ENCODE results near the gene NCOA3.
"Not testable (repeated sequence)": the region's sequence is repeated elsewhere in the genome, so short reads cannot be mapped to it uniquely, and the experiment has no call there.

NCOA3 gene

DNA sequence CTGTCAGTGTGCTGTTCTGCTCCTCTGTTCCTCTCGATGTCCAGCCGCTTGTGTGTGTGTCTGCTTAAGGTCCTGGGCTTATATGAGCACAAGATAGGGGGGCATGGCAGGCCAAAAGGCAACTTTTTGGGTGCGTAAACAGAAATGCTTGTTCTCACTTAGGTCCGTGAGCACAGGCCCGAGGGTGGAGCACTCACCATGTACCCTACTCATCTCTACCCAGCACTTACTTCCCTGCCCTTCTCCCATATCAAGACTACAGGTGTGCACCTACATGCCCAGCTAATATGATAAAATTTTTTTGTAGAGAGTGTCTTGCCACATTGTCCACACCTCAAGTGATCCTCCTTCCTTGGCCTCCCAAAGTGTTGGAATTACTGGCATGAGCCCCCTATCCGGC, 34.3 kb downstream of the NCOA3 start:
- in situ Hi-C loops (cut with HindIII; ENCODE audit: low sequenced_read_pairs), result no loop called here

DNA sequence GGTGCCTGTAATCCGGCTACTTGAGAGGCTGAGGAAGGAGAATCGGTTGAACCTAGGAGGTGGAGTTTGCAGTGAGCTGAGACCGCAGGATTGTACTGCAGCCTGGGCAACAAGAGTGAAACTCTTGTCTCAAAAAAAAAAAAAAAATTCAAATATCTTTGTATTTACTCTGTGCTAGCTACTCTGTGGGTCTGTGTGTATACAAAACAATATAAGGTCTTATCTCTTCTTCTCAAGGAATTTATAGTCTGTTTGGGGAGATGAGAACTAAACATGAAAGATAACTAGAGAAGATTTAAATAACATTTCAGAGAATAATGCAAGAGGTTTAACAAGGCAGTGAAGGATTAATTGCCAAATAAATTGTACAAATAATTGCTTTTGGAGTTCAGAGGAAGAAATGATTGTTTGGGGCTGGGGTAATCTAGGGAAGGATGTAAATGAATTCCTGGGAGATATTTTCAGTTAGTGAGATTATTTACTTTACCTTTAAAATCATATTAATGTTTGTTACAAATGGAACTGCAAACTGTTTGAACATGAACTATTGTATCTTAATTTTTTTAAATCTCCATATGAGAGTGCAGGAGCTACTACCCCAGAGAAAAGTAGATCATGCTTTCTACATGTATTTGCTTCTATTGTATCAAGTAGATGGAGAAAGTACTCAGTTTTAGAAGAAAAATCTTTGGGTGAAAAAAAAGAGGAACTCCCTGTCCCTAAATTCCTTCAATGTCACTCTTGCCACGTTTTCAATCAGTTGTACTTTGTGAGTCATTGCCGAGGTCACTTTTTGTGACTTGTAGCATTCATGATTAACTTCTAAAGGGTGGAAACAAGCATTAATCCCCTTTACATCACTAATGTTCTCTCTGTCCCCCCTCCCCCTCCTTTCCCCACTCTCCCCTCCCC, 39.0 kb downstream of the NCOA3 start:
- in situ Hi-C loops (cut with HindIII; ENCODE audit: low sequenced_read_pairs), result no loop called here

DNA sequence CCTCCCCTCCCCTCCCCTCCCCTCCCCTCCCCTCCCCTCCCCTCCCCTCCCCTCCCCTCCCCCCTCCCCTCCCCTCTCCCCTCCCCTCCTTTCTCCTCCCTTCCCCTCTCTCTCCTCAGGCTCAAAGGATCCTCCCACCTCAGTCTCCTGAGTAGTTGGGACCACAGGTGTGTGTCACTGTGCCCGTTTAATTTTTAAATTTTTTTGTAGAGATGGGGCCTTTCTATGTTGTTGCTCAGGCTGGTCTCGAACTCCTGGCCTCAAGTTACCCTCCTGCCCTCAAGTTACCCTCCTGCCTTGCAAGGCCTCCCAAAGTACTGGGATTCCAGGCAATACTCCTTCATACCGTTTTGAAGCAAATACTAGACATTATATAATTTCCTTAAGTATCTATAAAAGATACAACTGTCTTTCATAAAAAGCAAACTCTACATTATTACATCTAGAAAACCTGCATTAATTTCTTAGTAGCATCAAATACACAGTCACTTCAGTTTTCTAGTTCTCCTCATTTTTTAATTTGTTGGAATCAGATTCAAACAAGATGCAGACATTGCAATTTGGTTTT, 39.8 kb downstream of the NCOA3 start:
- in situ Hi-C loops (cut with HindIII; ENCODE audit: low sequenced_read_pairs), result no loop called here

DNA sequence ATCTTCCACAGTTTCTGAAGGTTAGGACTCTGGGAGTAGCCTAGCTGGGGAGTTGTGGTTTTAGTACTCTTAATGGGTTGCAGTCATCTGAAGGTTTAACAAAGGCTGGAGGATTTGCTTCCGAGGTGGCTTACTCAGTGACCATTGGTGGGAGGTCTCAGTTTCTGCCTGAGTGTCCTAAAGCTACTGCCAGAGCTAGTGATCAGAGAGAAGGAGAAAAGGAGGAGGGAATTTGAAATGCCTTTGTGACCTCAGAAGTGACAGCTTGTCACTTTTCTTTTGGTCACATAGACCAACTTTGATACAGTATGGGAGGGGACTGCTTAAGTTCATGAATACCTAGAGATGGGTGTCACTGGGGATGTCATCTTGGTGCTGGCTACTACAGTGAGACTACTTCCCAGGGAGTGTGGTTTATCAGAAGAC, 41.3 kb downstream of the NCOA3 start:
- in situ Hi-C loops (cut with HindIII; ENCODE audit: low sequenced_read_pairs), result no loop called here

DNA sequence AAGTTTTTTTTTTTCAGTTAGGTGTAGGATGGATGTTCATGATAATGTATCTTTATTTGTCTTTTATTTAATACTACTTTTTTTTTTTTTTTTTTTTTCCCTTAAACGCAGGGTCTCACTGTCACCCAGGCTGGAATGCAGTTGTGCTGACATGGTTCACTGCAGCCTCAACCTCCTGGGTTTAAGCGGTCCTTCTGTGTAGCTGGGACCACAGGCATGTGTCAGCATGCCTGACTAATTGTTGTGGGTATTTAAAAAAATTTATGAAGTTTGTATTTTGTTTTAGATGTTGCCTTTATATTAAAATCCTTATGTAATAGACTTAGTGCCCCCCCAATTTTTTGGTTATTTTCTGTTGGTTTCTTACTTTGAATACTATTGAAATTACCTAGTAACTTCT, 42.6 kb downstream of the NCOA3 start:
- in situ Hi-C loops (cut with HindIII; ENCODE audit: low sequenced_read_pairs), result no loop called here

DNA sequence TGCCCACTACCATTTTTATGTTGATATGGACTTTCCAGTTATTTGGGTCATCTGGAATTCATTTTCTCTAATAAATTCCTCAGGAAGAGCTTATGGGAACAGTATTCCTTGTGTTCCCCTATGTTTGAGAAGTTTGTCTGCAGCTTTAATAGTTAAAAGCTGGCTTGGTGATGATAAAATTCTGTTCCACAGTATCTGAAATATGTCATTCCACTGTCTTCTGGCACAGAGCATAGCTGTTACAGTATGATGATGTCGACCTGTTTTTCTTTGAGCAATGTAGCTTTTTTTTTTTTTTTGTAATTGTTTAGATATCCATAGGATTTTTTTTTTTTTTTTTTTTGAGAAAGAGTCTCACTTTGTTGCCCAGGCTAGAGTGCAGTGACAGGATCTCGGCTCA, 43.2 kb downstream of the NCOA3 start:
- in situ Hi-C loops (cut with HindIII; ENCODE audit: low sequenced_read_pairs), result no loop called here

DNA sequence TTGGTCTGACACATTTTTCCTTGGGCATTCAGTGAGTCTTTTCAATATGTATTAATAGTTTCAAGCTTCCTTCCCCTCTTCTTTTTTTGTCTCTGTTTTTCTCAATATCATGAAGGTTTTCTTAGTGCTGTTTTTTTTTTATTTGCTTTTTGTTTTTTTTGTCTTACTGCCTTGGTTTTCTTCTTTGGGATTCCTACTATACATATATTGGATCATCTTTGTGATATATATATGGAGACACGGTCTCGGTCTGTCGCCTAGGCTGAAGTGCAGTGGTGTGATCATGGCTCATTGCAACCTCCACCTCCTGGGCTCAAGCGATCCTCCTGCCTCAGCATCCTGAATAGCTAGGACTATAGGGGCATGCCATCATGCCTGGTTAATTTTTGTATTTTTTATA, 43.8 kb downstream of the NCOA3 start:
- in situ Hi-C loops (cut with HindIII; ENCODE audit: low sequenced_read_pairs), result no loop called here

DNA sequence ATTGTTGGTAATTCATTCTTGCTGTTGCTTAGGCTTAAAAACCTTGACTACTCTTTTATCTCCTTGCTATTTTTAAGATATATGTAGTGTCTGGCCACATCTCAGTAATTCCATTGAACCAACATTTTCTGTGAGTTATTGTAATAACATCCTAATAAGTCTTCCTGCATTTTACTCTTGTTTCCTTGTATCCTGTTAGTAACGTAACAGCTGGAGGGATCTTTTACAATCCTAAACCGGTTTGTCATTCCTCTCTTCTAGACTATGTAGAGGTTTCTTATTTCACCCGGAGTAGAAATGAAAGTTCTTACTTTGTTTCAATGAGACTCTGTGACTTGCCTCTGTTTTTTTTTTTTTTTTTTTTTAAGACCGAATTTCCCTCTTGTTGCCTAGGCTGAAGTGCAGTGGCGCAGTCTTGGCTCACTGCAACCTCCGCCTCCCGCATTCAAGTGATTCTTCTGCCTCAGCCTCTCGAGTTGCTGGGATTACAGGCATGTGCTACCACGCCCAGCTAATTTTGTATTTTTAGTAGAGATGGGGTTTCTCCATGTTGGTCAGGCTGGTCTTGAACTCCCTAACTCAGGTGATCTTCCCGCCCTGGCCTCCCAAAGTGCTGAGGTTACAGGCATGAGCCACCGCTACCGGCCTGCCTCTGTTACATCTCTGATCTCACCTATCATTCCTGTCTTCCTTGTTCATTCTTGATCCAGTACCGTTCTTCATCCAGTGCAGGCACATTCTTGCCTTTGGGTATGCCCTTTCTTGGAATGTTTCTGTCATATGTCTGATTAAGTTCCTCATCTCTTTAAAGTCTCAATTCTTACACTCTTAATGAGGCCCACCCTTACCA, 44.7 kb downstream of the NCOA3 start:
- in situ Hi-C loops (cut with HindIII; ENCODE audit: low sequenced_read_pairs), result no loop called here

DNA sequence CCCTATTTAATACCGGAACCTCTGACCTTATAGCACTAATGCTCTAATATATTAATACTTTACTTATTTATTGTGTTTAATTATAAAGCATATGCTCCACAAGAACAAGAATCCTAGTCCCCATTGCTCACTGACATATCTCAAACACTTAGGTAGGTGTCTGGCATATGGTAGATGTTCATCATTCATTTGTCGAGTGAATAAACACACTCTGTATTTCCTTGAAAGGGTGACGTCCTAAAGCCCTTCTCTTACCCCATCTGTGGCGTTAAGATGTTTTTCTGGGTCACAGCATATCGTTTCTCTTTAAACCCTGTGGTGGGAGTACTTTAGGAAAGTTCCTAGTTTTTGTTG, 45.3 kb downstream of the NCOA3 start:
- in situ Hi-C loops (cut with HindIII; ENCODE audit: low sequenced_read_pairs), result no loop called here

DNA sequence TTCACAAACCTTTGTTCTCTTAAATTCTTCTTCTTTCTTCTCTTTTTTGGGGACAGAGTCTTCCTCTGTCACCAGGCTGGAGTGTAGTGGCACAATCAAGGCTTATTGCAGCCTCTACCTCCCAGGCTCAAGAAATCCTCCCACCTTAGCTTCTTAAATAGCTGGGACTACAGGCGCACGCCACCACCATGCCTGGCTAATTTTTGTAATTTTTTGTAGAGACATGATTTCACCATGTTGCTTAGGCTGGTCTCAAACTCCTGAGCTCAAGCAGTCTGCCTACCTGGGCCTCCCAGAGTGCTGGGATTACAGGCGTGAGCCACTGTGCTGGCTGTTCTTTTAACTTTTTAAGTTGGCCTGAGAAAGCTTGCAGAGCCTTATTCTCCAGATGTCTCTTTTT, 48.0 kb downstream of the NCOA3 start:
- in situ Hi-C loops (cut with HindIII; ENCODE audit: low sequenced_read_pairs), result no loop called here

DNA sequence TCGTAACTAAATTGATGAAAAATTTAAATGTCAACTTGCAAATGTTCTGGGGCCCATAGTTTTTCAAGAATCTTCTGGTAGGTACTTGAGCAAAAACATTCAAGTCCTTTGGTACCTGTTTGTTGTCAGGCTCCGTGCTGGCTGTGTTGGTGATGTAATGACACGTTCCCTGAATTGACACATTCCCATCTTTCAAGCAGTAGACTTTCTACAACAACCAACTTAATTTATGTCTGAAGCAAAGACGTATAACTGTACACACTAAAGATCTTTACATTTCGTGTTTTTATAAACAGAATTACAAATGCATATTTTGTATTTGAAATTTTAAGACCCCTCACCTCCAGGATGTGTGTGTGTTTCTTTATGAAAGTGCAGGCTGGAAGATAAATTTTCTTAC, 49.5 kb downstream of the NCOA3 start:
- in situ Hi-C loops (cut with HindIII; ENCODE audit: low sequenced_read_pairs), result no loop called here

DNA sequence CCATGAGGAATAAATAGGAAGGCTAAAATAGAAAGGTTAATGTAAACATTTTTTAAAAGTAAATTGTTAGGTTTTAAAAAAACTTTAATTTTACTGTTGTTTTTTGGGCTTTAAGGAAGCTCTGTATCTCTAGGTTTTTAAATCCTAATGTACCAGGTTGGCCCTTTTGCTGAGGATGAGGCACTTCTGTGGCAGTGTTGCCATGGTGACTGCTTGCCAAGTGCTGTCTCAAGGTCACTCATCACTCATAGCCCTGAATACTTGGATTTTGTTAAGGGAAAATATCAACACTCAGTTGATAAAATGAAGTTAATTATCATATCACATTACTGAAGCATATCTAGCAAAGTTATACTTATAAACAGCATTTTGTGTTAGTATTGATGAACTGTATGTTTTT, 50.2 kb downstream of the NCOA3 start:
- in situ Hi-C loops (cut with HindIII; ENCODE audit: low sequenced_read_pairs), result no loop called here

DNA sequence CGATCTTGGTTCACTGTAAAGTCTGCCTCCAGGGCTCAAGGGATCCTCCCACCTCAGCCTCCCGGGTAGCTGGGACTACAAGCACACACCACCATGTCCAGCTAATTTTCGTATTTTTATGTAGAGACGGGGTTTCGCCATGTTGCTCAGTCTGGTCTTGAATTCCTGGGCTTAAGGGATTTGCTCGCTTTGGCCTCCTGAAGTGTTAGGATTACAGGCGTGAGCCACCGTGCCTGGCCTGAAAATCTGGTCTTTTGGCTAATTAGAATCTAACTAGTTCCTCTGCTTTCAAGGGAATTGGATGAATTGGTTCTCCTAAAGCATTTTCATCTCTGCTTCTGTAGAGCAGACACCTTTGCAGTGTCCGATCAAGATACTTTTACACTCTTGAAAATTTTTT, 51.3 kb downstream of the NCOA3 start:
- in situ Hi-C loops (cut with HindIII; ENCODE audit: low sequenced_read_pairs), result no loop called here

DNA sequence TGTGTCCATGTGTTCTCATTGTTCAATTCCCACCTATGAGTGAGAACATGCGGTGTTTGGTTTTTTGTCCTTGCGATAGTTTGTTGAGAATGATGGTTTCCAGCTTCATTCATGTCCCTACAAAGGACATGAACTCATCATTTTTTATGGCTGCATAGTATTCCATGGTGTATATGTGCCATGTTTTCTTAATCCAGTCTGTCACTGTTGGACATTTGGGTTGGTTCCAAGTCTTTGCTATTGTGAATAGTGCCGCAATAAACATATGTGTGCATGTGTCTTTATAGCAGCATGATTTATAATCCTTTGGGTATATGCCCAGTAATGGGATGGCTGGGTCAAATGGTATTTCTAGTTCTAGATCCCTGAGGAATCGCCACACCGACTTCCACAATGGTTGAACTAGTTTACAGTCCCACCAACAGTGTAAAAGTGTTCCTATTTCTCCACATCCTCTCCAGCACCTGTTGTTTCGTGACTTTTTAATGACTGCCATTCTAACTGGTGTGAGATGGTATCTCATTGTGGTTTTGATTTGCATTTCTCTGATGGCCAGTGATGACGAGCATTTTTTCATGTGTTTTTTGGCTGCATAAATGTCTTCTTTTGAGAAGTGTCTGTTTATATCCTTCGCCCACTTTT, 52.0 kb downstream of the NCOA3 start:
- in situ Hi-C loops (cut with HindIII; ENCODE audit: low sequenced_read_pairs), result not testable (repeated sequence)

DNA sequence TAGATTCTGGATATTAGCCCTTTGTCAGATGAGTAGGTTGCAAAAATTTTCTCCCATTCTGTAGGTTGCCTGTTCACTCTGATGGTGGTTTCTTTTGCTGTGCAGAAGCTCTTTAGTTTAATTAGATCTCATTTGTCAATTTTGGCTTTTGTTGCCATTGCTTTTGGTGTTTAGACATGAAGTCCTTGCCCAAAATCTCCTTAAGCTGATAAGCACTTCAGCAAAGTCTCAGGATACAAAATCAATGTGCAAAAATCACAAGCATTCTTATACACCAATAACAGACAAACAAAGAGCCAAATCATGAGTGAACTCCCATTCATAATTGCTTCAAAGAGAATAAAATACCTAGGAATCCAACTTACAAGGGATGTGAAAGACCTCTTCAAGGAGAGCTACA, 52.6 kb downstream of the NCOA3 start:
- in situ Hi-C loops (cut with HindIII; ENCODE audit: low sequenced_read_pairs), result not testable (repeated sequence)

DNA sequence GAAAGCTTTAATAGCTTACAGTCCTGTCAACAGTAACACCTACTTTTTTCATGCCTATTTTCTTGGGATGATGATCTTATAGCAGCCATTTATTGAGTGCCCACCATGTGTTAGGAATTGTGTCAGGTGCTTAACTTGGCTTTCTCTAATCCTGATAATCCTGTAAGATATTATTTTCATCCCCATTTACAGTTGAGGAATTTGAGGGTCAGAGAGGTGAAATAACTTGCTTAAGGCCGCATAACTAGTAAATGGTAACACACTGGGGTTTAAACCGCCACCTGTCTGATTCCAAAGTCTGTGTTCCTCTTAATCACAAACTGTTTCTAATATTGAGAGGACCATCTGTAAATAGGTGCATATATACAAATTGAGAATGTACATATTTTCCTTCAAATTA, 55.5 kb downstream of the NCOA3 start:
- in situ Hi-C loops (cut with HindIII; ENCODE audit: low sequenced_read_pairs), result no loop called here

DNA sequence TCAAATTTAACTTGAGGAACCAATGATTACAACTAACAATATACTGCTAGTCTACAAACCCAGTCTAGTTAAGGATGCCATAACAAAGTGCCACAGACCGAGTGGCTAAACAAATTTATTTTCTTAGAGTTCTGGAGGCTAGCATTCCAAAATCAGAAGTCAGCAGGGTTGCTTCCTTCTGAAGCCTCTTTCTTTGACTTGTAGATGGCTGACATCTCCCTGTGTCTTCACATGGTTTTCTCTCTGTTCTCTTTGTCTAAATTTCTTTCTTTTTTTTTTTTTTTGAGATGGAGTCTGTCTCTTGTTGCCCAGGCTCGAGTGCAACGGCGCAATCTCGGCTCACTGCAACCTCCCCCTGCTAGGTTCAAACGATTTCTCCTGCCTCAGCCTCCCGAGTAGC, 56.1 kb downstream of the NCOA3 start:
- in situ Hi-C loops (cut with HindIII; ENCODE audit: low sequenced_read_pairs), result no loop called here

DNA sequence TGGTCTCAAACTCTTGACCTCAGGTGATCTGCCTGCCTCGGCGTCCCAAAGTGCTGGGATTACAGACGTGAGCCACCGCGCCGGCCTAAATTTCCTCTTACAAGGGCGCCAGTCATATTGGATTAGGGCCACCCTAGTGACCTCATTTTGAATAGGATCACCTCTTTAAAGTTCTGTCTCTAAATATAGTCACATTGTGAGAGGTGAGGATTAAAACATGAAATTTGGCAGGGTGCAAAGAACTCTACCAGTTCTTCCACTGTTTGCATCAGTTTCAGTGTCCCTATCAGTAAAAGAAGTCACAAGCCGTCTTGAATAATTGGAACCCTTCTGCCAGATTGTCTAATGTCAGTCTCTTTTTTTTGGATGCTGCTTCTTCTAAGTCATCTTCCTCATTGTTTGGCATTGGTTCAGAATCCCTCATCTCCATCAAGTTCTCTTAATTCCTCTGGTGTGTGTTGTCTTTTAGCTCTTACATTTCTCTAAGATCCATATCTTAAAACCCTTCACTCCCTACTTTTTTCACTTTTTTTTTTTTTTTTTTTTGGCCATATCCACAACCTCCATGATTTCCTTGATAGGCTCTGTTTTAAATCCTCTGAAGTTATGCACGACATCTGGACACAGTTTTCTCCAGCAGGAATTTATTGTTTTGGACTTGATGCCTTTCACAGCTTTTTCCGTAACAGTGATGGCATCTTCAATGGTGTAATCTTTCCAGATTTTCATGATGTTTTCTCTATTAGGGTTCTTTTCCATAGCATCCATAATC, 56.8 kb downstream of the NCOA3 start:
- in situ Hi-C loops (cut with HindIII; ENCODE audit: low sequenced_read_pairs), result no loop called here

DNA sequence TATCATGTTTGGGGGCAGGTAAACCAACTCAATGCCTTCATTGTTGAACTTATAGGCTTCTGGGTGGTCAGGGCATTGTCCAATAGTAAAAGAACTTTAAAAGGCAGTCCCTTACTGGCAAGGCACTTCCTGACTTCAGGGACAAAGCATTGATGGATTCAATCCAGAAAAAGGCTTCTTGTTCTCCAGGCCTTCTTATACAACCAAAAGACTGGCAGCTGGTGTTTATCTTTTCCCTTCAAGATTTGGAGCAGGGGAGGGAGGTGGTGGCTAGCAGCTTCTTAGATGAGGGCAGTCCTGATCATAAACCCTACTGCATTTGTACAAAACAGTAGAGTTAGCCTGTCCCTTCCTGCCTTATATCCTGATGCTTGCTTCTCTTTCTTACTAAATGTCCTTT, 57.5 kb downstream of the NCOA3 start:
- in situ Hi-C loops (cut with HindIII; ENCODE audit: low sequenced_read_pairs), result no loop called here

DNA sequence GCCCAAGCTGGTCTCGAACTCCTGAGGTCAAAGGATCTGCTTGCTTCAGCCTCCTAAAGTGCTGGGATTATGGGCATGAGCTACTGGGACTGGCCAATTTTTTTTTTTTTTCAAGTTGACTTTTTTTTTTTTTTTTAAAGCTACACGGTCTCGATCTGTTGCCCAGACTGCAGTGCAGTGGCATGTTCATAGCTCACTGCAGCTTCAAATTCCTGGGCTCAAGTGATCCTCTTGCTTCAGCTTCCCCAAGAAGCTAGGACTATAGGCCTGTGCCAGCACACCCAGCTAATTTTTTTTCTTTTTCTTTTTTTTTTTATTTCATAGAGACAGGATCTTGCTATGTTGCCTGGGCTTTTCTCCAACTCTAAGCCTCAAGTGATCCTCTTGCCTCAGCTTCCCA, 59.5 kb downstream of the NCOA3 start:
- in situ Hi-C loops (cut with HindIII; ENCODE audit: low sequenced_read_pairs), result no loop called here
